ENCODE data around the gene GABARAPL2.

GABARAPL2 gene

DNA sequence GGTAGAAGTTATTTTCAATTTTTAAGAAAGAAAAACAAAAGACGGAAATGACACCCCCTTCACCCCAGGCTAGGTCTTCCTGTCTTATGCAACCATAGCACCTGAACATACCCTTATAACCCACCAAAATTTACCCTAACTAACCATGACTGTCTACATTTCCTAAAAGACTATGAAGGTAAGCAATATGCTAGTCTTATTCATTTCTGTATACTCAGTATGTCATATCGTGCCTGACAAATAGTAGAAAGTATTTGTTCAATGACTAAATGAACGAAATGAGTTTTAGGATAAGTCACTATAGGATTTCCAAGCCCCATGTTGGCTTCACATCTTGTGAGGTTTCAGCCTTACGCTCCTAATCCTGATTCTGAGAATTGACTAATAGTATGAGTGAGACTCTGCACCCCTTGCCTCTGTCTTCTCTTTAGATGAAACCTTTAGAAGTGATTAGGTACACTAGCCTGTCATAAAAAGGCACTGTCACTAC, 50.4 kb downstream of the GABARAPL2 start:
- Histone ChIP-seq H3K36me3 (ENCODE audit: insufficient read depth, low read length) (peaks cover 75% of the 10 kb centered on the region), H3K27me3 (ENCODE audit: insufficient read depth, low read length) (no peaks in the 10 kb centered on the region), H2AFZ (ENCODE audit: low read depth, low read length) (no peak overlapping the region), H3K4me3 (ENCODE audit: low read length) (no peak overlapping the region), H3K4me1 (ENCODE audit: insufficient read depth, low read length) (no peaks in the 10 kb centered on the region), H3K9me3 (ENCODE audit: low read length) (peaks cover 3% of the 10 kb centered on the region)

DNA sequence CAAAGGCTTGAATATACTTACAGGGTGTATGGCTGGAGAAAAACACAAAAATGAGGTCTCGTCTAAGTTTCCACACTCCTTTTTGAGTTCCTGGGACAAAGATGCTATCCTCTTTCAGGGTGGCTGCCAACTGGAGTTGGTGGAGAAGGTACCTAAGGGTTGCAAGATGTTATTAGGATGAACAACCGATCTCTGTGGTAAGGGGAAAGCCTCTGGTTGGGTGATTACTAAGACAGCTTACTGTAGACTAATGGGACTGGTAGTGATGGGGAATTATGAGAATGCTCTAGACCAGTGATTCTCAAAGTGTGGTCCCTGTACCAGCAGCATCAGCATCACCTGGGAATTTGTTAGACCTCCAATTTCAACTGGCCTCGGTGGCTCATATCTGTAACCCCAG, 50.9 kb downstream of the GABARAPL2 start:
- peaks cover 2% of the 10 kb centered on the region for H3K4me1 ChIP-seq (ENCODE audit: insufficient read depth, low read length)
- H3K9me3 ChIP-seq (ENCODE audit: low read length), result peaks cover 1% of the 10 kb centered on the region
- H3K36me3 ChIP-seq (ENCODE audit: insufficient read depth, low read length), result peaks cover 71% of the 10 kb centered on the region

DNA sequence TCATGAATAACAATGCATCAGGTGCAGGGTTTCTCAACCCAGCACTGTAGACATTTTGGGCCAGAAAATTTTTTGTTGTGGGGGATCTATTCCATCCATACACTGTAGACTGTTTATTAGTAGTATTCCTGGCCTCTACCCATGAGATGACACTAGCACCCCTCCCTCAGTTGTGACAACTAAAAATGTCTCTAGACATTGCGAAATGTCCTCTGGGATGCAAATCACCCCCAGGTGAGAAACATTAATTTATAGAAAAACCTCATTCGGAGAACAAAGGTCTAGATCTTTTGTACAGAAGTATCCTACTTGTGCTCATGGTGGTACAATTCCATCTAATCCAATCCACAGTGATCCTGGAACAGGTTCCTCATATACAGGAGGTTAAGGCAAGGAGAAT, 52.6 kb downstream of the GABARAPL2 start:
- Histone ChIP-seq H3K4me3 (ENCODE audit: low read length) (no peak overlapping the region), H2AFZ (ENCODE audit: low read depth, low read length) (no peak overlapping the region), H3K36me3 (ENCODE audit: insufficient read depth, low read length) (peaks cover 56% of the 10 kb centered on the region)

More for the DNA sequence above, 50.9 kb downstream of the GABARAPL2 start:
- Histone ChIP-seq H2AFZ (ENCODE audit: low read depth, low read length) (no peak overlapping the region), H3K27me3 (ENCODE audit: insufficient read depth, low read length) (no peaks in the 10 kb centered on the region), H3K4me3 (ENCODE audit: low read length) (no peak overlapping the region)

DNA sequence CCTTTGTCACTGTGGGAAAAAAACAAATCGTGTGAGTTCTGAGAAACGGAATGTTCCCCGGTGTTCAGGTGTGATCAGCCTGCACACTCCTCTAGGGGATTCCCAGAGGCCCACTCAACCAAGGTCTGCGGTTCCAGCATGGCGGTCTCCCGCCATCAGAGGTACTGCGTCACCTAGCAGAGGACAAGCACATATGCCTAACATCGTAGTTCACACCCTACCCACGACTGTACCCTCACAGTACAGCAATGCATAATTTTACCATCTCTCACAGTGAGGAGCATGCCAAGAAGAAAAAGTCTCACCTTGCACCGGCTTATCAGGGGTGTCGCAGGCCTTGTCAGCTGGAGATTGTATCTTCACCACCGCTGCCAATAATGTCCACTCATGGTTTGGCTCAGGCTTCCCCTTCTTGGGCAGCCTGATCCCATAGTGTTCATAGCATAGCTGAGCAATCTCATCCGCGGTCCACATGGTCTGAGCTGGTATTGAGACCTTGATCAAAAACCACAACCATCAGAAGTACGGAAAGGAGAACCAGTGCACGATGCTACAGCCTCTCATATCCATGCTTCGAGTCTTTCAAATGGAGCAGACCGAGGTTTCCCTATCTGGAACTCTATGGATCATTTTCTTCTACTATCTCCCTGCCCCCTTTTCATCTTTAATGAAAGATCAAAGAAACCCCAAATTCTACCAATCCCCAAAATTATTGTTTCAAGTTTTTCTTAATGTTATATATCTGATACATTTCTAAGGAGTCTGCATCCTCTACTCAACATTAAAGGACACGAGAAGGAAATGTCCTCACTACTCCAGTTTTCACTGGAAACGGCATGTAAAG, 54.4 kb downstream of the GABARAPL2 start:
- no peak overlapping the region for H2AFZ ChIP-seq (ENCODE audit: low read depth, low read length)
- peaks cover 7% of the 10 kb centered on the region for H3K4me1 ChIP-seq (ENCODE audit: insufficient read depth, low read length)
- H3K36me3 ChIP-seq (ENCODE audit: insufficient read depth, low read length), result peaks cover 49% of the 10 kb centered on the region
- H3K27me3 ChIP-seq (ENCODE audit: insufficient read depth, low read length), result no peaks in the 10 kb centered on the region
- H3K4me3 ChIP-seq (ENCODE audit: low read length), result no peak overlapping the region
- no peaks in the 10 kb centered on the region for H3K9me3 ChIP-seq (ENCODE audit: low read length)

More for the DNA sequence above, 52.6 kb downstream of the GABARAPL2 start:
- H3K9me3 ChIP-seq (ENCODE audit: low read length), result no peaks in the 10 kb centered on the region
- peaks cover 7% of the 10 kb centered on the region for H3K4me1 ChIP-seq (ENCODE audit: insufficient read depth, low read length)
- H3K27me3 ChIP-seq (ENCODE audit: insufficient read depth, low read length), result no peaks in the 10 kb centered on the region

DNA sequence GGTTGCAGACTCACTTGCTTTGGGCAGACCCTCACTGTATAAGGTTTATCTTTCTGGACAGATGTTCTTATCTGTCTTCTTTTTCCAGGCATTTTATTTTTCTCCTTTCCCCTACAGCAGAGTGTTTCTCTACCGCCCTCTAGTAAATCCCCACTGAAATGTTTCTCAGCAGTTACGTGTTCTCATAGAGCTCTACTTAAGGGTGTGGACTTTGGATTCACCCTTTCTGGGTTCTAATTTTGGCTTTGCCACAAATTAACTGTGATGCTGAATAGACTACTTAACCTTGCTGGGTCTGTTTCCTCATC, 54.9 kb downstream of the GABARAPL2 start:
- Histone ChIP-seq H3K4me1 (ENCODE audit: insufficient read depth, low read length) (peaks cover 7% of the 10 kb centered on the region), H3K4me3 (ENCODE audit: low read length) (no peak overlapping the region), H3K27me3 (ENCODE audit: insufficient read depth, low read length) (no peaks in the 10 kb centered on the region), H3K36me3 (ENCODE audit: insufficient read depth, low read length) (peaks cover 50% of the 10 kb centered on the region), H2AFZ (ENCODE audit: low read depth, low read length) (no peak overlapping the region), H3K9me3 (ENCODE audit: low read length) (no peaks in the 10 kb centered on the region)

DNA sequence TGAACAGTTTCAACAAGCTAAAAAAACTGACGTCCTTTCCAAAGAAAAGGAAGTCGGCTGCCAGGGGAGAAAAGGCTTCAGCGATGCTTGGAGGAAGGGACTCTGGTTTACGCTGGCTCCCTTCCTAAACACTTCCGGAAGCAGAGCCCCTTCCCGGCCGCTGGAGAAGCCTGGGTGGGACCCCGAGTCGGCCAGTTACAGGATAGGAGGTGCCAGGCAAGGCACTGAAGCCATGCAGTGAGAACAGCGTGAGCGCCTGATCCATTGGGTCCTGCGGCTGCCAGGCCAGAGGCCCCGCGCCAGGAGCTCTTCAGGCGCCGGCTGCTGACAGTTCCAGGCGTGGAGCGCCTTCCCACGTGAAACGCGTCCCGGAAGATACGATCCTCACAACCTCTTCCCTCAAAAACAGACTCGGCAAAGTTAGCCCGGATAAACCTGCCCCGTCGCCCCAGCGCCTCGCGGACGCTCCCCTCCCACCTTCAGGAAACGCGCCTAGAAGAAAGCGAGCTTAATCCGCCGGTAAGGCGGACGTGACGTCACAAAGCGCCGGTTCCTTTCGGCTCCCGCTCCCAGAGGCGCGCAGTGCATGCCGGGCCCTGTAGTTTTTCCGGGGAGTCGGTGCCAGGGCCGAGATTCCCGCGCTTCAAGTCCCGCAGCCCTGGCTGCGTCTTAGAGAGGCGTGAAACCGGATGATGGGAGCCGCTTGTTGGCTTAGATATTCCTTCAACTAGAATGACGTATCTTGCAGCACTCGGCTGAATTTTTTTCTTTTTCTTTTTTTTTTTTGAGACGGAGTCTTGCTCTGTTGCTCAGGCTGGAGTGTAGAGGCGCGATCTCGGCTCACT, 56.8 kb downstream of the GABARAPL2 start, which contains the start of gene ADAT1:
ADAT1 (minus strand) TSS at position 521 of the 845 bp plus-strand sequence. CDS start 2,482 bp downstream, outside the sequence.
- peak within 1 kb of the TSS; percentile 87 for H3K4me3 ChIP-seq (ENCODE audit: low read length)
- peaks cover 52% of the 10 kb centered on the region for H3K36me3 ChIP-seq (ENCODE audit: insufficient read depth, low read length)
- H3K27me3 ChIP-seq (ENCODE audit: insufficient read depth, low read length), result no peaks in the 10 kb centered on the region
- peaks cover 7% of the 10 kb centered on the region for H3K4me1 ChIP-seq (ENCODE audit: insufficient read depth, low read length)
- peak within 1 kb of the TSS; percentile 49 for H2AFZ ChIP-seq (ENCODE audit: low read depth, low read length)
- no peaks in the 10 kb centered on the region for H3K9me3 ChIP-seq (ENCODE audit: low read length)

DNA sequence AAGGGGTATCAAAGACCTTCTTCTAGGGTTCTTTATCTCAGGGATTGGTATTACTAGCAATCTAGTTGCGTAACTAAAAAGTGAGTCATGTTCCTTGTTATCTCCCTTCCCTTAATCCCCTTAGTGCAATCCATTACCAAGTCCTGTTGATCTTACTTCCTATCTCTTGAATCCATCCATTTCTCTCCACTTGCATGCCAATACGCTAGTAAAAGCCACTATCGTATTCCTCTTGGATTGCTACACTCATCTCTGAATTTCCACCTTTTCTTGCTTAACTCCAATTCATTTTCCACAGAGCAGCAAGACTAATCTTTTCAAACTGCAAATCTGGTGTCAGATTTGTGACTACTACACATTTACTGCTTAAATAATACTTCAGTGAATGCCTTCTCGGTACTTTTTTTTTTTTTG, 58.7 kb downstream of the GABARAPL2 start:
- Histone ChIP-seq H3K4me3 (ENCODE audit: low read length) (no peak overlapping the region), H2AFZ (ENCODE audit: low read depth, low read length) (no peak overlapping the region), H3K9me3 (ENCODE audit: low read length) (no peaks in the 10 kb centered on the region), H3K27me3 (ENCODE audit: insufficient read depth, low read length) (no peaks in the 10 kb centered on the region), H3K36me3 (ENCODE audit: insufficient read depth, low read length) (peaks cover 56% of the 10 kb centered on the region), H3K4me1 (ENCODE audit: insufficient read depth, low read length) (peaks cover 7% of the 10 kb centered on the region)

DNA sequence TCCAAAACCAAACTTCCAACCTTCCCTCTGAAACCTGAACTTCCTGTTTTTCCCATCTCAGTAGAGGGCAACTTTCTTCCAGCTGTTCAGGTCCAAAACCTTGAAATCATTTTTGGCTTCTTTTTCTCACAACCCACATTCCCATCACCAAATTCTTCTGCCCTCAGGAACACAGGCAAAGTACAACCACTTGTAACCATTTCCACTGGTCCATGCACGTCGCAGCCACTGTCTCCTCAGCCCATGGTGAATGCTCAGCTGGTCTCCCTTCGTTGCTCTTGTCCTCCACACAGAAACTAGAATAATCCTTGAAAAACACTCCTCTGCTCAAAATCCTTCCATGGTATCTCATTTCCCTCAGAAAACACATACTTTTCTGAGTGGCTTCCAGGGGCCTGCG, 60.6 kb downstream of the GABARAPL2 start:
- Histone ChIP-seq H3K4me1 (ENCODE audit: insufficient read depth, low read length) (peaks cover 7% of the 10 kb centered on the region), H3K36me3 (ENCODE audit: insufficient read depth, low read length) (peaks cover 65% of the 10 kb centered on the region), H3K27me3 (ENCODE audit: insufficient read depth, low read length) (no peaks in the 10 kb centered on the region), H3K4me3 (ENCODE audit: low read length) (no peak overlapping the region), H2AFZ (ENCODE audit: low read depth, low read length) (no peak overlapping the region), H3K9me3 (ENCODE audit: low read length) (no peaks in the 10 kb centered on the region)
